ENCODE results near the gene CYSRT1. TPM values are rescaled to one million over a fixed set of nuclear protein-coding genes. Genes with fewer than 3 reads are reported as not detected.
A peak's percentile ranks its signal among the peaks of the same experiment; 100 is the strongest.

CYSRT1 gene
- total RNA-seq, 1 donor from 2014 or later = 0.41 TPM

- Histone ChIP-seq H3K36me3 (peaks cover 21% of the 10 kb centered on the region), H3K9me3 (no peaks in the 10 kb centered on the region), H3K4me3 (peak overlapping the region; percentile 86), H3K4me1 (peaks cover 16% of the 10 kb centered on the region), H3K27ac (peak overlapping the region; percentile 75), H3K27me3 (no peaks in the 10 kb centered on the region)
- no peak for ATAC-seq
- TF ChIP-seq CTCF (IDR thresholded peaks at IDR 0.05) = no peak
- intact Hi-C loops (cut with DNase I) = no loop called here
- no peak for DNase-seq
Measured at GRCh38 chr9:137253717-137254623, 29.0 kb downstream of the CYSRT1 start.

- Histone ChIP-seq H3K27ac (peak within 1 kb of the TSS; percentile 75), H3K4me1 (peaks cover 16% of the 10 kb centered on the region), H3K4me3 (peak within 1 kb of the TSS; percentile 86), H3K36me3 (peaks cover 27% of the 10 kb centered on the region), H3K9me3 (no peaks in the 10 kb centered on the region), H3K27me3 (no peaks in the 10 kb centered on the region)
- intact Hi-C loops (cut with DNase I) = no loop called here
- DNase-seq = peak; percentile 97
- peak; percentile 94 for ATAC-seq
- no peak for TF ChIP-seq CTCF (IDR thresholded peaks at IDR 0.05)
Measured at GRCh38 chr9:137254624-137255447, 29.9 kb downstream of the CYSRT1 start, which contains the start of gene NELFB. NELFB (plus strand) TSS chr9:137255327.

GRCh38 chr9:137255448-137256114 is 30.6 kb downstream of the CYSRT1 start:
- Histone ChIP-seq H3K36me3 (peaks cover 27% of the 10 kb centered on the region), H3K9me3 (no peaks in the 10 kb centered on the region), H3K27me3 (no peaks in the 10 kb centered on the region), H3K4me3 (peak overlapping the region; percentile 86), H3K4me1 (peaks cover 16% of the 10 kb centered on the region), H3K27ac (peak overlapping the region; percentile 74)
- TF ChIP-seq CTCF (IDR thresholded peaks at IDR 0.05) = no peak
- ATAC-seq = peak; percentile 58
- DNase-seq = peak; percentile 86
- intact Hi-C loops (cut with DNase I) = no loop called here

GRCh38 chr9:137256362-137256761 is 31.4 kb downstream of the CYSRT1 start:
- DNase-seq (no peak), ATAC-seq (no peak)
- Histone ChIP-seq H3K9me3 (no peaks in the 10 kb centered on the region), H3K27me3 (no peaks in the 10 kb centered on the region), H3K36me3 (peaks cover 27% of the 10 kb centered on the region), H3K4me1 (peaks cover 16% of the 10 kb centered on the region), H3K27ac (no peak overlapping the region), H3K4me3 (peak overlapping the region; percentile 86)
- TF ChIP-seq CTCF (IDR thresholded peaks at IDR 0.05) = no peak
- intact Hi-C loops (cut with DNase I) = no loop called here

GRCh38 chr9:137256856-137257255 is 31.9 kb downstream of the CYSRT1 start:
- H3K27ac ChIP-seq = no peak overlapping the region
- H3K9me3 ChIP-seq = no peaks in the 10 kb centered on the region
- no peak overlapping the region for H3K4me3 ChIP-seq
- intact Hi-C loops (cut with DNase I) = no loop called here
- no peaks in the 10 kb centered on the region for H3K27me3 ChIP-seq
- no peak for TF ChIP-seq CTCF (IDR thresholded peaks at IDR 0.05)
- H3K36me3 ChIP-seq = peaks cover 27% of the 10 kb centered on the region
- DNase-seq (no peak), ATAC-seq (no peak)
- H3K4me1 ChIP-seq = peaks cover 16% of the 10 kb centered on the region
